K562 (cell line): Measurements from ENCODE around the gene WBP2NL. TPM values are rescaled to one million over a fixed set of nuclear protein-coding genes. Genes with fewer than 3 reads are reported as not detected.

Experiments
- ETS2 ChIP-seq: IDR thresholded peaks from 2 replicates; pipeline ENCODE4 v1.6.1; 2016; ENCODE audit warnings: borderline replicate concordance, missing genetic modification characterization, mild to moderate bottlenecking, moderate library complexity, missing compliant biosample characterization; ENCODE audit not compliant: poor library complexity, severe bottlenecking
- GABPA ChIP-seq: fragments of 200-800 bp; sonication (Bioruptor generic); conservative IDR thresholded peaks from 2 replicates; pipeline ENCODE4 v1.6.1; 2016; ENCODE audit warnings: low read depth, missing genetic modification characterization, missing compliant biosample characterization
- HMG20B ChIP-seq: fragments of 250-450 bp; sonication (Bioruptor Pico); IDR thresholded peaks from 2 replicates; pipeline ENCODE4 v1.5.0; 2021; ENCODE audit warnings: mild to moderate bottlenecking
- REST ChIP-seq, 2 experiments: fragments of 450-650 bp; formaldehyde crosslinking in 1 of 2; IDR thresholded peaks; 2 replicates each; pipeline versions ENCODE4 v1.4.0 to v1.6.1; 2014 to 2020; ENCODE audit warnings: mild to moderate bottlenecking in 2 of 2, borderline replicate concordance in 1 of 2, low read depth in 1 of 2
- RUNX1 ChIP-seq: sonication (generic); IDR thresholded peaks from 2 replicates; pipeline ENCODE4 v1.6.1; 2016; ENCODE audit warnings: antibody characterized with exemption, low read depth
- ZNF764 ChIP-seq: fragments of 250-450 bp; sonication (Bioruptor Pico); IDR thresholded peaks from 2 replicates; pipeline ENCODE4 v1.4.0; 2020; ENCODE audit warnings: low read depth, mild to moderate bottlenecking, moderate library complexity
- polyA plus RNA-seq, 8 experiments: library from polyadenylated mRNA; depleted of rRNA in 4 of 8; stranded (reverse) in 5 of 8; unstranded in 3 of 8; fragments of >200 nt; fragmentation: Nextera tagmentation in 2 of 8; fragmentation: Illumina TruSeq in 1 of 8; extraction: Ambion mirVana in 2 of 8; extraction: Trizol in 1 of 8; gene quantifications; 2 replicates each; pipeline versions ENCODE4 v1.2.1 to v1.2.3, GENCODE V29; 2011 to 2014; ENCODE audit warnings: inconsistent platforms in 1 of 8, missing spikeins in 1 of 8
- total RNA-seq, 7 experiments: library from RNA; depleted of rRNA in 6 of 7; stranded (reverse); fragments of >200 nt in 6 of 7; fragmentation: Illumina TruSeq in 2 of 7; extraction: Trizol in 2 of 7; gene quantifications; 2 replicates each; pipeline versions ENCODE4 v1.2.1 to v1.2.3, GENCODE V29; 2011 to 2021; ENCODE audit warnings: low replicate concordance in 1 of 7

The WBP2NL gene
- total and polyA plus RNA-seq, 9 of the 15 experiments (the other 6 are each of a cell fraction or from before 2014, with no cell fraction given): not detected

GRCh38 chr22:42001121-42001520 lies 2.5 kb downstream of the WBP2NL start (continued):
- no peak for TF ChIP-seq REST (IDR thresholded peaks at IDR 0.05; ENCODE audit: borderline replicate concordance)
- no peak for TF ChIP-seq REST (CRISPR knock-in tag; IDR thresholded peaks at IDR 0.05; ENCODE audit: low read depth)
- no peak for TF ChIP-seq ZNF764 (CRISPR knock-in tag)
- no peak for TF ChIP-seq HMG20B (CRISPR knock-in tag)
- no peak for TF ChIP-seq RUNX1
- TF ChIP-seq ETS2 (tag): no peak
- peak; percentile 48 for TF ChIP-seq GABPA (tag)
